GM06990 (cell line): ENCODE results near the gene MPHOSPH6.

ENCODE experiments used
- DNase-seq: peaks from one replicate; pipeline ENCODE4 v3.0.0-alpha.2; 2011; ENCODE audit not compliant: insufficient read length; ENCODE audit errors: extremely low read depth
- H3K27me3 ChIP-seq: replicated peaks from 2 replicates; pipeline ENCODE4 v1.6.0; 2011; ENCODE audit warnings: low read length; ENCODE audit not compliant: control insufficient read depth, insufficient read depth
- H3K36me3 ChIP-seq: 2 replicates; pipeline ENCODE4 v1.5.1; 2011; ENCODE audit warnings: low read length; ENCODE audit not compliant: control insufficient read depth, insufficient read depth
- H3K4me3 ChIP-seq: replicated peaks from 2 replicates; pipeline ENCODE4 v1.5.1; 2011; ENCODE audit warnings: low read depth, mild to moderate bottlenecking, control low read depth, low read length
- CTCF ChIP-seq: IDR thresholded peaks from 2 replicates; pipeline ENCODE4 v1.5.1; 2011; ENCODE audit warnings: low read length, control low read depth, mild to moderate bottlenecking, inconsistent platforms; ENCODE audit not compliant: insufficient read depth, poor library complexity, severe bottlenecking

MPHOSPH6 gene

GRCh38 chr16:82199209-82199608 lies 29.2 kb upstream of the MPHOSPH6 start:
- no peak for TF ChIP-seq CTCF
- no peak for DNase-seq
- Histone ChIP-seq H3K36me3 (no peaks in the 10 kb centered on the region), H3K4me3 (no peak overlapping the region), H3K27me3 (no peaks in the 10 kb centered on the region)

- Histone ChIP-seq H3K36me3 (no peaks in the 10 kb centered on the region), H3K4me3 (no peak overlapping the region), H3K27me3 (no peaks in the 10 kb centered on the region)
- TF ChIP-seq CTCF, result no peak
- no peak for DNase-seq
Observed at GRCh38 chr16:82197540-82198240, 27.7 kb upstream of the MPHOSPH6 start.

GRCh38 chr16:82195917-82196494 lies 26.0 kb upstream of the MPHOSPH6 start:
- no peaks in the 10 kb centered on the region; the same call in 1 of the 2 replicates for H3K27me3 ChIP-seq
- H3K4me3 ChIP-seq, result no peak overlapping the region
- no peak for DNase-seq
- no peak for TF ChIP-seq CTCF
- no peaks in the 10 kb centered on the region for H3K36me3 ChIP-seq

GRCh38 chr16:82194086-82194485 lies 24.1 kb upstream of the MPHOSPH6 start:
- TF ChIP-seq CTCF, result no peak
- H3K4me3 ChIP-seq, result no peak overlapping the region
- DNase-seq, result no peak
- H3K36me3 ChIP-seq, result no peaks in the 10 kb centered on the region
- H3K27me3 ChIP-seq, result no peaks in the 10 kb centered on the region; the same call in 1 of the 2 replicates

- DNase-seq, result no peak
- H3K4me3 ChIP-seq, result no peak overlapping the region
- TF ChIP-seq CTCF, result no peak
- no peaks in the 10 kb centered on the region for H3K36me3 ChIP-seq
- no peaks in the 10 kb centered on the region; the same call in 1 of the 2 replicates for H3K27me3 ChIP-seq
Observed at GRCh38 chr16:82192665-82193064, 22.6 kb upstream of the MPHOSPH6 start.
